HEK293 (cell line): Measurements from ENCODE around the gene PGAM5.
A peak's percentile ranks its signal among the peaks of the same experiment; 100 is the strongest.

Experiments
- CTCF ChIA-PET: fragments of 350-600 bp; formaldehyde crosslinking; extraction: SDS; loops from one replicate; lab custom pipeline; 2021; ENCODE audit warnings: antibody characterized with exemption; lab: Yijun Ruan, JAX
- POLR2A ChIA-PET: fragments of 300-600 bp; formaldehyde crosslinking; extraction: SDS; loops from one replicate; lab custom pipeline; 2020; ENCODE audit warnings: antibody characterized with exemption, inconsistent platforms; lab: Yijun Ruan, JAX
- H3K27ac ChIP-seq: fragments of 200-500 bp; sonication (Bioruptor generic); 2 replicates; pipeline ENCODE4 v1.5.1; 2014; ENCODE audit warnings: low read depth, low read length, control low read depth, inconsistent platforms; ENCODE audit errors: extremely low read depth
- H3K36me3 ChIP-seq, 2 experiments: fragments of 200-500 bp in 1 of 2; sonication (Bioruptor generic) in 1 of 2; 1 replicate in 1 of 2; 2 replicates in 1 of 2; pipeline ENCODE4 v1.5.1; 2014 to 2017; ENCODE audit warnings: inconsistent platforms in 2 of 2, low read length in 2 of 2; ENCODE audit not compliant: control insufficient read depth in 2 of 2, insufficient read depth in 1 of 2
- H3K4me1 ChIP-seq: fragments of 200-500 bp; sonication (Bioruptor generic); 2 replicates; pipeline ENCODE4 v1.5.1; 2014; ENCODE audit warnings: mild to moderate bottlenecking, low read length, inconsistent platforms; ENCODE audit not compliant: control insufficient read depth, insufficient read depth
- H3K4me3 ChIP-seq: 2 replicates; pipeline ENCODE4 v1.5.1; 2011; ENCODE audit warnings: low read depth, mild to moderate bottlenecking, control low read depth, low read length, moderate library complexity
- H3K9me3 ChIP-seq: fragments of 200-500 bp; sonication (Bioruptor generic); 2 replicates; pipeline ENCODE4 v1.5.1; 2014; ENCODE audit warnings: low read depth, low read length, inconsistent platforms; ENCODE audit not compliant: control insufficient read depth, insufficient read depth
- GLI4 ChIP-seq: fragments of 450-650 bp; formaldehyde crosslinking; IDR thresholded peaks from 2 replicates; pipeline ENCODE4 v1.5.1; 2016; ENCODE audit warnings: missing biosample characterization, missing genetic modification characterization
- MZF1 ChIP-seq: fragments of 450-650 bp; formaldehyde crosslinking; IDR thresholded peaks from 2 replicates; pipeline ENCODE4 v1.5.1; 2017; ENCODE audit warnings: missing biosample characterization, missing genetic modification characterization, borderline replicate concordance
- PATZ1 ChIP-seq: fragments of 450-650 bp; formaldehyde crosslinking; IDR thresholded peaks from 2 replicates; pipeline ENCODE4 v1.5.1; 2016; ENCODE audit warnings: missing biosample characterization, missing genetic modification characterization
- SCRT1 ChIP-seq: fragments of 450-650 bp; formaldehyde crosslinking; IDR thresholded peaks from 2 replicates; pipeline ENCODE4 v1.5.1; 2016; ENCODE audit warnings: missing biosample characterization, missing genetic modification characterization, borderline replicate concordance
- SCRT2 ChIP-seq: fragments of 450-650 bp; formaldehyde crosslinking; IDR thresholded peaks from 2 replicates; pipeline ENCODE4 v1.5.1; 2016; ENCODE audit warnings: missing biosample characterization, missing genetic modification characterization
- TSHZ1 ChIP-seq: fragments of 450-650 bp; formaldehyde crosslinking; IDR thresholded peaks from 2 replicates; pipeline ENCODE4 v1.5.1; 2016; ENCODE audit warnings: missing biosample characterization, missing genetic modification characterization, borderline replicate concordance
- ZBTB26 ChIP-seq: fragments of 450-650 bp; formaldehyde crosslinking; optimal IDR thresholded peaks from 2 replicates; pipeline ENCODE3; 2016; ENCODE audit warnings: missing biosample characterization, mild to moderate bottlenecking, missing genetic modification characterization
- ZIC2 ChIP-seq: fragments of 450-650 bp; formaldehyde crosslinking; IDR thresholded peaks from 2 replicates; pipeline ENCODE4 v1.5.1; 2016; ENCODE audit warnings: missing biosample characterization, missing genetic modification characterization
- ZNF148 ChIP-seq: fragments of 450-650 bp; formaldehyde crosslinking; IDR thresholded peaks from 2 replicates; pipeline ENCODE4 v1.5.0; 2017; ENCODE audit warnings: missing biosample characterization, missing genetic modification characterization, borderline replicate concordance
- ZNF157 ChIP-seq: fragments of 450-650 bp; formaldehyde crosslinking; IDR thresholded peaks from 2 replicates; pipeline ENCODE4 v1.5.1; 2016; ENCODE audit warnings: missing biosample characterization, missing genetic modification characterization
- ZNF175 ChIP-seq: fragments of 450-650 bp; formaldehyde crosslinking; IDR thresholded peaks from 2 replicates; pipeline ENCODE4 v1.5.1; 2016; ENCODE audit warnings: missing biosample characterization, missing genetic modification characterization
- ZNF19 ChIP-seq: fragments of 450-650 bp; formaldehyde crosslinking; IDR thresholded peaks from 2 replicates; pipeline ENCODE4; 2016; ENCODE audit warnings: missing biosample characterization, missing genetic modification characterization, low read depth
- ZNF211 ChIP-seq: fragments of 450-650 bp; formaldehyde crosslinking; IDR thresholded peaks from 2 replicates; pipeline ENCODE4 v1.5.1; 2016; ENCODE audit warnings: low read depth, missing biosample characterization, missing genetic modification characterization
- ZNF37A ChIP-seq: fragments of 450-650 bp; IDR thresholded peaks from 2 replicates; pipeline ENCODE4 v1.5.1; 2018; ENCODE audit warnings: missing biosample characterization, missing genetic modification characterization
- ZNF394 ChIP-seq: fragments of 450-650 bp; formaldehyde crosslinking; IDR thresholded peaks from 2 replicates; pipeline ENCODE4 v1.5.1; 2016; ENCODE audit warnings: missing biosample characterization, missing genetic modification characterization, mild to moderate bottlenecking, moderate library complexity, borderline replicate concordance
- ZNF426 ChIP-seq: fragments of 450-650 bp; formaldehyde crosslinking; IDR thresholded peaks from 2 replicates; pipeline ENCODE4 v1.5.1; 2017; ENCODE audit warnings: missing biosample characterization, missing genetic modification characterization, mild to moderate bottlenecking, inconsistent platforms, moderate library complexity
- ZNF48 ChIP-seq: fragments of 450-650 bp; formaldehyde crosslinking; IDR thresholded peaks from 2 replicates; pipeline ENCODE4 v1.5.1; 2016; ENCODE audit warnings: missing biosample characterization, missing genetic modification characterization
- ZNF529 ChIP-seq: fragments of 450-650 bp; formaldehyde crosslinking; IDR thresholded peaks from 2 replicates; pipeline ENCODE4 v1.5.1; 2017; ENCODE audit warnings: missing genetic modification characterization, missing biosample characterization; ENCODE audit not compliant: insufficient replicate concordance
- ZNF544 ChIP-seq: fragments of 450-650 bp; formaldehyde crosslinking; IDR thresholded peaks from 2 replicates; pipeline ENCODE4 v1.5.0; 2017; ENCODE audit warnings: missing biosample characterization, missing genetic modification characterization
- ZNF664 ChIP-seq: fragments of 450-650 bp; formaldehyde crosslinking; IDR thresholded peaks from 2 replicates; pipeline ENCODE4 v1.5.1; 2016; ENCODE audit warnings: missing biosample characterization, missing genetic modification characterization
- ZNF701 ChIP-seq: fragments of 450-650 bp; formaldehyde crosslinking; IDR thresholded peaks from 2 replicates; pipeline ENCODE4 v1.5.1; 2016; ENCODE audit warnings: missing biosample characterization, missing genetic modification characterization

PGAM5 gene

GRCh38 chr12:132734206-132734605 lies 23.6 kb downstream of the PGAM5 start:
- H3K27ac ChIP-seq: no peak overlapping the region
- H3K9me3 ChIP-seq: no peaks in the 10 kb centered on the region
- peaks cover 46 to 96% of the 10 kb centered on the region in 2 experiments for H3K36me3 ChIP-seq
- CTCF ChIA-PET: no interaction called here
- POLR2A ChIA-PET: no interaction called here
- no peak for TF ChIP-seq ZNF211 (tag by site-specific recombination)
- TF ChIP-seq ZNF701: no peak
- no peak for TF ChIP-seq ZNF529 (tag by site-specific recombination)
- TF ChIP-seq ZNF544: no peak
- TF ChIP-seq ZNF148 (tag by site-specific recombination): no peak
- TF ChIP-seq ZIC2 (tag by site-specific recombination): no peak
- TF ChIP-seq ZNF394 (tag by site-specific recombination): no peak
- H3K4me1 ChIP-seq: no peaks in the 10 kb centered on the region
- H3K4me3 ChIP-seq: no peak overlapping the region

GRCh38 chr12:132735496-132735895 lies 24.9 kb downstream of the PGAM5 start:
- POLR2A ChIA-PET: no interaction called here
- H3K27ac ChIP-seq: no peak overlapping the region
- TF ChIP-seq ZNF664: no peak
- TF ChIP-seq SCRT1 (tag by site-specific recombination): peak; percentile 38; the same call in 1 of the 2 replicates
- no peak for TF ChIP-seq ZNF48 (tag by site-specific recombination)
- TF ChIP-seq MZF1 (tag by site-specific recombination): no peak
- no peak for TF ChIP-seq ZNF426 (tag by site-specific recombination)
- TF ChIP-seq SCRT2 (tag by site-specific recombination): peak; percentile 59
- TF ChIP-seq, all 188 proteins: peak for 2
- Histone ChIP-seq H3K4me1 (no peaks in the 10 kb centered on the region), H3K36me3 (peaks cover 51 to 99% of the 10 kb centered on the region in 2 experiments), H3K9me3 (no peaks in the 10 kb centered on the region), H3K4me3 (no peak overlapping the region)
- CTCF ChIA-PET: no interaction called here

GRCh38 chr12:132736378-132736777 lies 25.7 kb downstream of the PGAM5 start:
- no peaks in the 10 kb centered on the region for H3K9me3 ChIP-seq
- no peak overlapping the region for H3K4me3 ChIP-seq
- CTCF ChIA-PET: no interaction called here
- POLR2A ChIA-PET: no interaction called here
- H3K36me3 ChIP-seq: peaks cover 52 to 99% of the 10 kb centered on the region in 2 experiments
- no peak overlapping the region for H3K27ac ChIP-seq
- no peaks in the 10 kb centered on the region for H3K4me1 ChIP-seq
- TF ChIP-seq ZNF37A (no peak), ZBTB26 (no peak), PATZ1 (tag by site-specific recombination) (no peak), GLI4 (tag by site-specific recombination) (no peak), ZNF157 (tag by site-specific recombination) (no peak), TSHZ1 (tag by site-specific recombination) (no peak), ZNF175 (no peak), ZNF19 (no peak)
